Fibroblast of villous mesenchyme (primary cell): Measurements from ENCODE around the gene PITPNM3. TPM values are rescaled to one million over a fixed set of nuclear protein-coding genes. Genes with fewer than 3 reads are reported as not detected.

Experiments used
- DNase-seq: peaks from one replicate; pipeline ENCODE4 v3.0.0-alpha.2; 2010; ENCODE audit warnings: low read depth
- H3K4me3 ChIP-seq: 2 replicates; pipeline ENCODE4 v1.5.1; 2011; ENCODE audit warnings: low read depth, mild to moderate bottlenecking, low read length
- total RNA-seq: library from RNA; depleted of rRNA; stranded (reverse); fragments of >200 nt; gene quantifications from 2 replicates; pipeline ENCODE4 v1.2.3, GENCODE V29; 2012
- TF ChIP-seq, protein P1 (sequence below): IDR thresholded peaks from 2 replicates; pipeline ENCODE4 v1.5.1; 2012; ENCODE audit warnings: low read depth, mild to moderate bottlenecking, low read length; ENCODE audit not compliant: insufficient read depth

The PITPNM3 gene
- total RNA-seq, 1 donor: under 0.01 TPM

DNA sequence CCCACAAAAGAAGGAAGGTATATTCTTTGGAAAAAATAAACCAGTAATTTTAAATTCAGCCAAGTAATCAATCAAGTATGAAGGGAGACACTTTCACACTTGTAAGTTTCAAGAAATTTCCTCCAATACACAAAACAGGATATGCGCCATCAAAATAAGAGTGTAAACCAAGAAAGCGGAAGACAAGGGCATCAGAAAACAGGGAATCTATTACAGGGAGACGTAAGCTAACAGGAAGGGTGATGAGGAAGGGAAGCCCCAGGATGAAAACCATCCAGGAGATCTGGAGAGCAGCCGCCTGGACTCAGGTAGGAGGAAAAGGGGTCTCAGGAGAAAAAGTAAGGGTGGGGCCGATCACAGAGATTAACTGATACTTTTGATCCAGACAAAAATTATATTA is 31.8 kb upstream of the PITPNM3 start:
- H3K4me3 ChIP-seq: no peak overlapping the region
- DNase-seq: no peak
- TF ChIP-seq, protein P1, sequence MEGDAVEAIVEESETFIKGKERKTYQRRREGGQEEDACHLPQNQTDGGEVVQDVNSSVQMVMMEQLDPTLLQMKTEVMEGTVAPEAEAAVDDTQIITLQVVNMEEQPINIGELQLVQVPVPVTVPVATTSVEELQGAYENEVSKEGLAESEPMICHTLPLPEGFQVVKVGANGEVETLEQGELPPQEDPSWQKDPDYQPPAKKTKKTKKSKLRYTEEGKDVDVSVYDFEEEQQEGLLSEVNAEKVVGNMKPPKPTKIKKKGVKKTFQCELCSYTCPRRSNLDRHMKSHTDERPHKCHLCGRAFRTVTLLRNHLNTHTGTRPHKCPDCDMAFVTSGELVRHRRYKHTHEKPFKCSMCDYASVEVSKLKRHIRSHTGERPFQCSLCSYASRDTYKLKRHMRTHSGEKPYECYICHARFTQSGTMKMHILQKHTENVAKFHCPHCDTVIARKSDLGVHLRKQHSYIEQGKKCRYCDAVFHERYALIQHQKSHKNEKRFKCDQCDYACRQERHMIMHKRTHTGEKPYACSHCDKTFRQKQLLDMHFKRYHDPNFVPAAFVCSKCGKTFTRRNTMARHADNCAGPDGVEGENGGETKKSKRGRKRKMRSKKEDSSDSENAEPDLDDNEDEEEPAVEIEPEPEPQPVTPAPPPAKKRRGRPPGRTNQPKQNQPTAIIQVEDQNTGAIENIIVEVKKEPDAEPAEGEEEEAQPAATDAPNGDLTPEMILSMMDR: no peak

DNA sequence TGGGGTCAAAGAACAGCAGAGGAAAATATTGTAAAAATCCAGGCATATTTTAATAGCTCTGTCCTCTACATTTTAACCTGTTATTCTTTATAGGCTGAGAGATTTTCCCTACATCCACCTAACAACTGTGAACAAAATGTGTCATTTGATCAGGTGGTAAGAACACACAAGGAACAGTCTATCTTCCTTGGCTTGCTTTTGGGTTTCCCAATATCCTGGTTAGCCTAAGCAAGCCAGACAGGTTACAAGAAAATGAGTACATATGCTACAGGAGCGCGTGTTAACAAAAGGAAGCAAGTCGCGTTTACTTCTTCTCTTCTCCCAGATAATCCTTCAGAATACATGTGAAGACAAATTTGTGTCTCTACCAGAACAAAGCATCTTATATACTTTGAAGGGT is 31.0 kb upstream of the PITPNM3 start:
- no peak overlapping the region for H3K4me3 ChIP-seq
- no peak for DNase-seq
- TF ChIP-seq, protein P1: no peak

DNA sequence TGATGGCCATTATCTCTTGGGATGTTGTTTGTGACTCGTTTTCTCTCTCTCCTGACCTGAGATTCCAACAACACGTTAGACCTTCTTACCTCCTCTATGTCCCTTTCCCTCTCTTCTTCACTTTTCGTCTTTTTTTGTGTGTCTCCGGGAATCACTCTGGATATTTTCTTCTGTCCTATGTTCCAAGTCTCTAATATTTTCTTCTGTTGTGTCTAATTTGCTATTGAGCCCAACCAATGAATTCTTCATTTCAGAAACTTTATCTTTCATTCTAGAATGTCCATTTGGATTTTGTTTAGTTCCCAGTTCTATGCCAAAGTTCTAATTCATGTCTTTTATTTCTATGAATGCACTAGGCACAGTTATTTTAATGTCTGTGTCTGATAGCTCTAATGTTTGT is 27.1 kb upstream of the PITPNM3 start:
- TF ChIP-seq, protein P1: no peak
- no peak for DNase-seq
- no peak overlapping the region for H3K4me3 ChIP-seq

DNA sequence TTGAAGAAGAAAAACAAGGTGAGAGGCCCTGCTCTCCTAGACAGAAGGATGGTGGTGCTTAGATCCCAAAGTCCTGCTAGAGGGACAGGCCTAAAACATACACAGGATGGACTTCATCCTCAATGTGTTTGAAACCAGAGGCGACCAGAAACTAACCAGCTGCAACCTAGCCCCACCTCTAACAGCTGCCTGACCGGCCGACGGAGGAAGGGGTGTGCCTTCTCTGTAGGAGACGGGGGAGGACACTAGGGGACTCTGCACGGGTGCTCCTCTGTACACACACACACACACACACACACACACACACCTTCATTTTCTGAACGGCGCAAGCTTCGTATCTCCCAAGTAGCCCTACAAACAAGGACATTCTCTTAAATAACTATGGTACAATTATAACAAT is 24.3 kb upstream of the PITPNM3 start:
- TF ChIP-seq, protein P1: no peak
- DNase-seq: no peak
- no peak overlapping the region for H3K4me3 ChIP-seq

DNA sequence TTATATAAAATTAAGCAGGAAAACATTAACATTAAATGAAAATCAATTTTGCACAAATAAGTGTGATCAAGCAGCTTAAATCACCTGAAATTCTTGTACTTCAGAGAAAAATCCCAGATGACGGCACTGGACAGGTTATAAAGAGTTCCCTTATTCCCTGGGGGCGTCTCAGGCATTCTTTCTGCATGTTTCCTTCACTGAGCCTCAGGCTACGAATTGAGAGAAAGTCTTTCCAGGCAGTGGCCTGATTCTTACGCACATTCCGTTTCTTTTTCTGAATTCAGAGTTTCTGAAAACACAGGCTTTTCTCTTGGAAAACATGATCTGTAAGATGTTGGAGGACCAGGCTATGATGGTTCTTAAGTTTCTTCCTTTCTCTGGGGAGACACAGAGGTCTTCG is 22.1 kb upstream of the PITPNM3 start:
- no peak overlapping the region for H3K4me3 ChIP-seq
- TF ChIP-seq, protein P1: no peak
- no peak for DNase-seq

DNA sequence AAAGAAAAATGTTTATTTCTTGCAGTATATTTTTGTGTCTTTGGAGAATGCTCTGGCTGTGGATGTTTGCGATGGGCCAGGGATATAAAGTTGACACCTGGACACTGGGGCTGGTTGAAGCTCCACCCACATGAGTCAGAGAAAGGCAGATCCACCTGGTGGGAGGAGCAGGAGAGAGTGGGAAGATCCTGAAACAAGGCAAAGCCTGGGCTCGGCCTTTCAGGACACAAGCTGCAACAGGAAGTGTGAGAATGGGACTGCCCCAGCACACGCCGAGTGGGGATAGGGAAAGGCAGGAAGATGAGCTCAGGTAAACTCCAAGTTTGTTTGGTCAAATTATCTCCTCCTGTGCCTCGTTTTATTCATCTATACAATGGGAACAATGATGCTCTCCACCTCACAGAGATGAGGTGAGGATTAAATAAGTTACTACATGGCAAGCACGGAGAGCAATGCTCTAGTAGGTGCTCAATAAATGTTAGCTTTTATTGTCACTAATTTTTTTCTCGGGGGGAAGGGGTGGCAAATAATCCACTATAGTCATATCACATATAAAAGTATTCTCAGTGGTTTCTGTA is 21.4 kb upstream of the PITPNM3 start:
- H3K4me3 ChIP-seq: no peak overlapping the region
- TF ChIP-seq, protein P1: no peak
- DNase-seq: no peak

DNA sequence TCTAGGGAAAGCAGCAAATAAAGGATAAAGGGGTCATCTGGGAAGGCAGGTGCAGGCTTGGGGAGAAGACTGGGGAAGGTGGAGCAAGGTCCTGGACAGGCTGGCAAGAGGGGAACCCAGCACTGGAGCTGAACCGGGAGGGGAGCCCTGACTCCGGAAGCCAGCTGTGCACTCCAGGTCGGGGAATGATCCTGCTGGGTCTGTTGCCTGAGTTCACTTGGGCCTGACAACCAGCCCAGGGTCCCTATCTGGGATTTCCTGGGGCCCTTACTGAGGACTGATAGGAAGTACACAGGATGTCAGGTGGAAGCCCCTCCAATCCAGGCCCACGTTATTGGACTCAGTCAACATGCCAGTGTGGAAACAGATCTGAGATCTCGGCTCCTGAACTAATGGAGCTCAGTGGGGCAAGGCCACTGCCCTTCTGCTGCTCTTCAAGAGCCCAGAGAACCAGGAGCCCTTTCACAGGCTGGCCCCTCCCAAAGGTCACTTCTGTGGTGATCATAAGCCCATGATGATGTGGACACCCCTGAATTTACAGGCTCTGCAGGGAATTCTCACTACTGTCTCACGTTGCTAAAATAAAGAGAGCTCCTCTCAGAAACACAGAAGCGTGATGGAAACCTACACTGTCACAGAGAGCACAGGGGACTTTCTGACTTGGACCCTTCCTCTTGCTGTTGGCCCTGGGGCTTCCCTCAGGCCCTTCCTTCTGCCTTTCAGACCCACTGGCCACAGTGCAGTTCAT is 19.9 kb upstream of the PITPNM3 start:
- H3K4me3 ChIP-seq: no peak overlapping the region
- no peak for DNase-seq
- TF ChIP-seq, protein P1: no peak
